ENCODE data around the gene DECR2.
"Not testable (repeated sequence)": the region's sequence is repeated elsewhere in the genome, so short reads cannot be mapped to it uniquely, and the experiment has no call there.

DECR2 gene, protein sequence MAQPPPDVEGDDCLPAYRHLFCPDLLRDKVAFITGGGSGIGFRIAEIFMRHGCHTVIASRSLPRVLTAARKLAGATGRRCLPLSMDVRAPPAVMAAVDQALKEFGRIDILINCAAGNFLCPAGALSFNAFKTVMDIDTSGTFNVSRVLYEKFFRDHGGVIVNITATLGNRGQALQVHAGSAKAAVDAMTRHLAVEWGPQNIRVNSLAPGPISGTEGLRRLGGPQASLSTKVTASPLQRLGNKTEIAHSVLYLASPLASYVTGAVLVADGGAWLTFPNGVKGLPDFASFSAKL

GRCh38 chr16:401468-402348 lies at the start of gene DECR2:
TSS of gene DECR2 (plus strand) at chr16:401885. CDS start at chr16:401964, 79 bp downstream.
- peak; percentile 99 for DNase-seq

DNA sequence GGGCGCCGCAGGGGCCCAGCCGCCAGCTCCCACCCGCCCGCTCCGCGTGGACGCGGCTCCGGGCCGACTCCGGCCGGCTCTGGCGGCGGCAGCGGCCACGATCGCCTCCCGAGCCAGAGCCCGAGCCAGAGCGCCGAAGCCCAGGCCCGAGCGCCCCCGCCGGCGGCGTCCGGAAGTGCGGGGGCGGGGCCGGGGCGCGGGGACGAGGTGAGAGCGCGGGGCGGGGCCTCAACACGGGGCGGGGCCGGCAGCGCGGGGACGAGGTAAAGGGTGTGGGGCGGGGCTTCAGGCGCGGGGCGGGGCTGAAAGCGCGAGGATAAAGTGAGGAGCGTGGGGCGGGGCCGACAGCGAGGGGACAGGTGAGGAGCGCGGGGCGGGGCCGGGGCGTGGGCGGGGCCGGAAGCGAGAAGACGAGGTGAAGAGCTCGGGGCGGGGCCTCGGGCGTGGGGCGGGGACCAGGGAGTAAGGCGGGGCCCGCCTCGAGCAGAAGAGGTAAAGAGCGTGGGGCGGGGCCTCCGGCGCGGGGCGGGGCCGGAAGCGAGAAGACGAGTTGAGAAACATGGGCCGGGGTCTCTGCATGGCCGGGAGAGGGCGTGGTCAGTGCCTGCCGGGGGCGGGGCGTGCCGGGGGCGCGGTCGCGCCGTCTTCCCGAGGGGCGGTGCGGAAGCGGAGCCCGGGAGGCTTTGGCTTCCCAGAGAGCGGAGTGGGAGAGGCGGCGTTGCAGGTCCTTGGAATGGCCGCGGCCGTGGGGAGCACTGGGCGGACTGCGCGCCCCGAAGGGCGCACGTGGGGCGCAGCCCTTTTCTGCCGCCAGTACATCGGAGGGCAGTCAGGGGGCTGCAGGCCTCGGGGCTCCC lies 48.9 kb upstream of the DECR2 start, which contains the start of gene AXIN1:
Gene AXIN1 (minus strand): TSS at position 177 of the 857 bp plus-strand sequence. CDS start 5,698 bp downstream, outside the sequence.
- DNase-seq, result peak; percentile 100

DNA sequence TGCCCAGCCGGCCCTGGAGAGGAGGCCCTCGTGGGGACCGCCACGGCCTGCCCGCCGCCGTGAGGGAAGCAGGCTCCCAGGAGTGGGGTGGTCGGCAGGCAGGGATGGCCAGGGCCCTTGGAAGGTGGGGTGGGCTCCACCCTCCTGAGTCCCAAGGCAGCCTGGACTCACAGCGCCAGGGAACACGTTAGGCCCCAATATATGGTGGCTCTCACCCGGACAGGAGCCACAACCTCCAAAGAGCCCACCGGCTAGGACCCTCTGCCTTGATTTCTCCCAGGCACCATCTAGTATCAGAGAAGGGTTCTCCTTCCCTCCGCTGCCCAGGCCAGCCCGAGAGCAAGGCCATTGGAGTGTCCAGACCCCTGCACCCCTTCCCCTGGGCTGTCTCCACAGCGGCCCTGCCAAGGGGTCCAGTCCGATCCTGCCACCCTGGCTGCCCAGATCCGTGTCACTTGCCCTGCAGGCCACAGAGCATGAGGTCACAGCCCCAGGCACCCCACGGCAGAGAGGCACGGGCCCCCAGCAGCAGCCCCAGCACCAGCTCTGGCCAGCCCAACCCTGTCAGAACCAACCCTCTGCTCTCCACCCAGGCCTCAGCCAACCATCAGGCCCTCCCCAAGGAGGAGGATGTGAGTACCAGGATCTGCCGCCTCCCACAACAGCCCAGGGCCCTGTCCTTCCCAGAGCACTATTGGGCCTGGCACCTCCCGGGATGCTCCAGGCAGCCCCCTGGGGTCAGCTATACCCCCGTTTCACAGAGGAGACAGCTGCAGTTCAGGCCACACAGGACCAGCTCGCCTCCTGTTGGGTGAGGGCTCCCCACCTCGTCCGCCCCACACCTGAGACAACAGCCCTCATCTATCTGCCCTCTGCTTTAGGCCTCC lies 48.0 kb upstream of the DECR2 start:
- no peak for DNase-seq

GRCh38 chr16:354291-354881 lies 47.3 kb upstream of the DECR2 start:
- no peak for DNase-seq

DNA sequence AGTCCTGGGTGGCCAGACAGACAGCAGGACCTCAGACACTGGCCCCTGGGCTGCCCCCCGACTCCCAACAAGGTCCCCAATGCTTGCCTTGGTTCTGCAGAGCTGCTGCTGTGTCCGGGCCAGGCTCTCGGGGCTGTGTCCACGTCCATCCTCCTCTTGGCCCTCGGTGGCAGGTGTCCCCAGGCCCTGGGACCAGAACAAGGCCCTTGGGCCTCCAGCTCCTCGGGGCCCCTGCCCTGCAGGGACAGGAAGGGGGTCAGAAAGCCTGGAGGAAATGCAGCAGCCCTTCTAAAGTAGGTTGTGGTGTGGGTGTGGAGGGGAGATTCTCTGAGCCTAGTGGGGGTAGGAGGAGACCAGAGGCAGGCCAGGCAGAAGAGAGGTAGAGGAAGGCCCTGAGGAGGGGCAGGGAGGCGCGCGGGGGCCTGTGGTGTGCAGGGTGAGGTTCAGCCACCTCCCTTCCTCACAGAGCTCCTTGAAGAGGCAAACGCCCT lies 46.7 kb upstream of the DECR2 start:
- peak; percentile 76 for DNase-seq

DNA sequence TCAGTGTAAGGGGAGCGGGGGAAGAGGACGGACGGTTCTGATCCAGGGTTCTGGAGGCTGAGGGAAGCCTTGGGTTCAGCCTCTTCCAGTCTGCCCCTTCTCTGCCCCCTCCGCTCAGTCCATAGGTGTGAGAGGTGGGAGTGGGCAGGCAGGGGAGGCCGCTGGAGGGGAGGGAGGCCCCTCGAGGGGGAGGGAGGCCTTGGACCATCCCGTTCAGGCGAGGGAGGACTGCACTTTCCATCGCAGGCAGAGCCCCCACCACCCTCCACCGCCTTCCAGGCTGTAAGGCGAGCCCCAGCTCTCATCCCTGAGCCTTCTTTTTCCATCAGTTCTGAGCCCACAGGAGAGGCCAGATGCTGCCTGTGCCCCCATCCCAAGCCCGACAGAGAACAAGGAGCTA lies 44.9 kb upstream of the DECR2 start:
- no peak for DNase-seq

DNA sequence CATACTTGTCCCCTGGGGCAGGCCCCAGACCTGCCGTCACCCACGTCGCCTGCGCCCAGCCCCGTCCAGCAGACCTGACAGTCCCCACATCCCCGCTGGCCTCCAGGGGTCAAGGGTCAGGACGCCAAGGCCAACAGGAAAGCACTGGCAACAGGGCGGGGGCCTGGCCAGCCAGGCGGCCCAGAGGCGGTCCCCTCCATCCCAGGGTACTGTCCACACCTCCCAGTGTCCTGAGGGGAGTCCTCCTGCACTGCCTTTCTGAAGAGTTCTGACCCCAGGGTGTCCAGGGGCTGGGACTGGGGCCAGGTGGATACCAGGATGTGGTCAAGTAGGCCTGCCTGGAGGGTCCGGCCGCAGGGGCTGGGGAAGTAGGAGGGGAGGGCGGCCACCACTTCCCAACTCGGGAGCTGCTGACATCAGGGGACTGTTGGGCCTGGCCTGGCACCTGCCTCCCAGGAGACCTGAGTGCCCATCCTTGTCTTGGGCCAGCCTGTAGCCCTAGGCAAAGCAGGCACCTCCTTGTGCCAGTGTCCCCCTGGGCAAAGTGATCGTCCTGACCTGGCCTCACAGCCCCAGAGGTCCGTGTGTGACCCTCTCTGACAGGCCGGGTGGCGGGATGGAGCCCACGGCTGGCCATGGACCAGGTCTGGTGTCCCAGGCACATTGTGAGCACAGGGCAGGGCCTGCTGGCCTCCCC lies 42.5 kb upstream of the DECR2 start:
- DNase-seq, result no peak

DNA sequence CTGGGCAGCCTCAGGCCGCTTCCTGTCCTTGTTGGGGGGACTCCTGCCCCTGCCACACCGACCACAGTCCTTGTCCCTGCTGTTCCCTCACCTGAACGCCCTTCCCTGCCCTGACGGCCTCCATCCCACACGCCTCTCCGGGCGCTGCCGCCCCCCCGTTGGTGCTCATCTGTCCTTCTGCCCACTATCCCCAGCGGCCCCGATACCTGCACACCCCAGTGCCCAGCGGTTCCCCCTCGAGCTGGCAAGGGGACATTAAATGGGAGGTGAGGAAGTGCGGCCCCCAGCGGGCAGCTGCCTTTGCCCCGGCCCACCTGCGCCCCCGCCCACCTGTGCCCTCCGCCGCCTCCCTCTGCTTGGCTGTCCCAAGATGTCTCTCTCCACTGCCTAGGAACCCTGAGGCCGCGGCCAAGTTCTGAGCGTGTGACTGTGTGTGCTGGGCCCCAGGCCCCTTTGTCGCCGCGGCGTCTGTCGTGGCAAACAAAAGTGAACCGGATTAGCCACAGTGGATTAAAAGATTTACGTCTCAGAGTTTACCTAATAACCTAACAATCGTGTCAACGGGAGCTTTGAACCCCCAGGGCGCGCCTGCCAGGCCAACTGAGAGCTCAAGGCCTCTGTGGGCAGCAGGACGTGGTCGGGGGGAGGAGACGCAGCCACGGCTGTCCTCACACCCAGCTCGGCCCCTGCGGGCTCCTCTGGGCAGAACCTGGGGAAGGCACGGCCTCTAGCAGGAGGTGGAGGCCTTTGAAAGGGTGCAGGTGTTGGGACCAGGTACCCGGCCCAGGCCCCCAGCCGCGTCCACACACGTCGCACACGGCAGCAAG lies 41.6 kb upstream of the DECR2 start:
- no peak for DNase-seq

- DNase-seq, result no peak
These were observed 40.9 kb upstream of the DECR2 start for GRCh38 chr16:360698-361336.

- DNase-seq, result no peak
These were observed 40.3 kb upstream of the DECR2 start for GRCh38 chr16:361341-361871.

DNA sequence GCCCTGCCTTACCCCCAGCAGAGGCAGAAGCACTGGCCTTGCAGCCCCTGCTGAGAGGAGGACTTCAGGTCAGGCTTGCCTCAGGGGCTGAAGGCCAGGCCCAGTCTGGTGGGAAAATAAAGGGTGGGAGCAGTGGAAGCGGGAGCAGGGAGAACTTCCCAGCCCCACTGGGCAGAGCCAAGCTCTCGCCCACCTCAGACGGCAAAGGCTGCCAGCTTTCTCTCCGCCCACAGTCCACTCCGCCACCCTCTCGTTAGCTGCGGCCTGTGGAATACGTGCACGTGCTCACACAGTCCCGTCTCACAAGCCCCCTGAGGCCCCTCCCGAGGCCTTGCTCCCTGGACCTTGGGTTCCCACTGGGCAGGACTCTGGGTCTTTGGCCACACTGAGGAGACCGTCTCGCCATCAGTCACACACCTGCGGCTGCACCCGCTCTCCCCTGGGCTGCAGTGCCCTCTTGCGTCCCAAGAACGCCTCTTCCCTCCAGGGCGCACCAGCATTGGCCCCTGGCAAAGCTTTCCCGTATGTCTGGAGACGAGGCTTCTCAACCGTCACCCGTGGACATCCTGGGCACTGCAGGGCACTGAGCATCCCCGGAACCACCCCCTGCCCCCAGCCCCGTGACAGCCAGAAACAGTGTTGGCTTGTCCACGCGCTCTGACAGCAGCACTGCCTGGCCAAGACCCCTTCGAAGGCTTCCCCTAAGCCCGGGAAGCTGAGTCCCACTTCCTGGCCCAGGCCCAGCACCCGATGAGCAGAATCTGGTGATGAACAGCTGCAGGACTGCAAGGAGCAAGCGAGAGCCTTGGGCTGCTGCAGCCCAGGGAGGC lies 39.6 kb upstream of the DECR2 start:
- peak; percentile 90 for DNase-seq

DNA sequence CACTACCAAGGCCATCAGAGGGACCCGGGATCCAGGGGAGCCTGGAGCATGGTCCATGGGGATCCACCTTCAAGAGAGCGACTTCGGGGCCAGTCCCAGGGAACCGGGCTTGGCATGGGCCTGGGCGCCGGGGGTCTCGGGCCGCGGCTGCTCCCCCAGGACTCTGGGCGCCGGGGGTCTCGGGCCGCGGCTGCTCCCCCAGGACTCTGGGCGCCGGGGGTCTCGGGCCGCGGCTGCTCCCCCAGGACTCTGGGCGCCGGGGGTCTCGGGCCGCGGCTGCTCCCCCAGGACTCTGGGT lies 39.0 kb upstream of the DECR2 start:
- DNase-seq, result not testable (repeated sequence)

DNA sequence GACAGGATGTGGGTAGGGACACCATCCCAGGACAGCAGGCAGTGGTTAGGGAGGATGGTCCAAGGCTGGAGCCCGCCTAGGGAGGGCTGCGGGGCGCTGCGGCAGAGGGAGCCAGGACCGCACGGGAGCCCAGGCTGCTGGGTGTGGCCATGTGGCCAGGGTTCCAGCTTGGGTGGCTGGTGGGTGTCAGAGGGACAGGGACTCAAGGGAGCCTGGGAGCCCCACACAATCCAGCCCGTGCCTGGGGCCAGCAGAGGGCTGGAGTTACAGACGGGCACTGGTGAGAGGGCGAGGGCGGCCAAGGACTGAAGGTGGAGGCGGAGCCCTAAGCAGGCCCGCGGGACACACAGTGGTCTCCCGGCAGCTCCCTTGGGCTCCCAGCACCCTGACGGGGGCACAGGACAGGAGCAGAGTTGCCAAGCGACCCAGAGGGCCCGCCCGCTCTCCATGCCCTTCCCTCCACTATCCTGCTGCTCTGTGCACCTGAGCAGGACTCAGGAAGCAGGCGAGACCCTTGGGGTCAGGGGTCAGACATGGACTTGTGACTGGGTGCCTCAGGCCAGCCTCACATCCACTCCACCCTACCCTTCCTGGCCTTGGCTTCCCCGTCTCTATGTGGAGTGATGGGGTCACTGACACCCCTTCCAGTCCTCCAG lies 38.4 kb upstream of the DECR2 start:
- no peak for DNase-seq

DNA sequence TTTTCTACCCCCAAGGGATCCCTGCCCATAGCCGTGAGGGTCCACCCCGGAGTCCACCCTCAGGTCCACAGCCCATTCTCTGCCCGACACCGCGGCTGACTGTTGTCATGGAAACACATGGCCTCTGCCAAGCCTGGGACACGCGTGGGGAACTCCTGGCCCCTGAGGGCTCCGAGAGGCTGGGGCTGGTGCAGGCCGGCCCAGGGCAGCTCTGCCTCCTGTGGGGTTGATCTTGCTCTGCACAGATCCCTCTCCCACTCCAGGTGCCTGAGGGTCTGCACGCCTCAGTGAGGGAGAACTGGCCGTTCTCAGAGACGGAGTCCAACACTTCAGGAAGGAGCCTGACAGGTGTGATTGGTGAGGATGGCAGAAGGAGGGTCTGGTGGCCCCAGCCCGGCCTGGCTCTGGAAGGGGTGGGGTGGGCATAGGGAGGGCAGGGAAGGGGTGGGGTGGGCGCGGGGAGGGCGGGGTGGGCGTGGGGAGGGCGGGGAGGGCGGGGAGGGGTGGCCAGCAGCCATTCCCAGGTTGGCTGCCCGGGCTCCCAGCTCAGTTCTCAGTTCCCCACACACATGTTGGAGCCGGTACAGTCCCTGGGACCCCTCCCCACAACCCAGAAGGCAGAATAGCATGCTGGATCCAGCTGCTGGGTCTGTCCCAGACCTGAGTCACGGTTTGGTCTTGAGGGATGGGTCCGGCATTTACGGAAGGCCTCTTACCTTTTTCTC lies 37.8 kb upstream of the DECR2 start:
- no peak for DNase-seq

DNA sequence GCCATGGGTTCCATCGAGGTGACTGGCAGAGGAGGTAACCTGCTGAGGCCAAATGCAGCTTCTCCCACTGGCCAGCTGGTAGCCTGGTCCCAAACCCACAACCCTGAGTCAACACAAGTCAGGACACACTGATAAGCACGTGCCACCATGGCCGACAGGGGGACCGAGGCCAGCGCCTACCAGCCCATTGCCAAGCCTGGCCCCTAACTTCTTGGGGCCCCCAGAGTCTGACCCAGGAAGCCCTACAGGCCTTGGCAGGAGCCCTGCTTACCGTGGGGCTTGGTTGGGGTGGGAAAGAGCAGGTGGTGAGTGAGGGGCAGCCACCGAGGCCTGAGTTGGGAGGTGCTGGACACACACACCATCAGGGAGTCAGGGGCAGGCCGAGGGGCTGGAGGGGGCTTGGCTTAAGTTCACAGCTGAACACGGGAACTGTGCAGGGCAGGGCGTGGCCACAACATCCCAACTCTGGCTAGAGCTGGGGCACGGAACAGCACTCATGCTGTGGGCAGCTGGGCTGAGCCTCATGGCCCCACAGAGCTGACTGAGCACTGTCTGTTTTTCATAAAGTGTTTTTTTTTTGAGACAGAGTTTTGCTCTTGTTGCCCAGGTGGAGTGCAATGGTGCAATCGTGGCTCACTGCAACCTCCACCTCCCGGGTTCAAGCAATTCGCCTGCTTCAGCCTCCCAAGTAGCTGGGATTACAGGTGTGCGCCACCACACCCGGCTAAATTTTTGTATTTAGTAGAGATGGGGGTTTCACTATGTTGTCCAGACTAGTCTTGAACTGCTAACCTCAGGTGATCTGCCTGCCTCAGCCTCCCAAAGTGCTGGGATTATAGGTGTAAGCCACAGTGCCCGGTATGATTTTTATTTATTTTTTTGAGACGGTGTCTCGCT lies 36.8 kb upstream of the DECR2 start:
- no peak for DNase-seq

- no peak for DNase-seq
These were observed 35.2 kb upstream of the DECR2 start for GRCh38 chr16:366476-366875.
